Keratinocyte (primary cell): Measurements from ENCODE around the gene CTNND2. TPM values are rescaled to one million over a fixed set of nuclear protein-coding genes. Genes with fewer than 3 reads are reported as not detected.

Source experiments
- DNase-seq: peaks from one replicate; pipeline ENCODE4 v3.0.0-alpha.2; 2011; ENCODE audit warnings: low read depth, missing footprints, low spot score
- FAIRE-seq: peaks from 2 replicates; lab custom pipeline; 2011; peaks lifted over from hg19 to GRCh38; lab: Jason Lieb, UNC
- H2AFZ ChIP-seq: 2 replicates; pipeline ENCODE4 v1.6.0; 2012; ENCODE audit warnings: low read length, control low read depth, inconsistent platforms; ENCODE audit not compliant: control insufficient read depth
- H3K27ac ChIP-seq: 2 replicates; pipeline ENCODE4 v1.5.1; 2011; ENCODE audit warnings: low read length; ENCODE audit not compliant: control insufficient read depth, insufficient read depth
- H3K27me3 ChIP-seq: 3 replicates; pipeline ENCODE4 v1.6.0; 2011; ENCODE audit warnings: low read length; ENCODE audit not compliant: control insufficient read depth, insufficient read depth; ENCODE audit errors: extremely low read depth
- H3K36me3 ChIP-seq, 2 experiments: 2 replicates in 1 of 2; 3 replicates in 1 of 2; pipeline ENCODE4 v1.5.1; 2011; ENCODE audit warnings: low read length in 2 of 2, mild to moderate bottlenecking in 1 of 2; ENCODE audit not compliant: control insufficient read depth in 2 of 2, insufficient read depth in 2 of 2; ENCODE audit errors: extremely low read depth in 1 of 2
- H3K4me1 ChIP-seq: 3 replicates; pipeline ENCODE4 v1.5.1; 2011; ENCODE audit warnings: low read length; ENCODE audit not compliant: control insufficient read depth, insufficient read depth; ENCODE audit errors: extremely low read depth
- H3K4me2 ChIP-seq: 3 replicates; pipeline ENCODE4 v1.6.0; 2011; ENCODE audit warnings: low read depth, low read length; ENCODE audit not compliant: control insufficient read depth, insufficient read depth; ENCODE audit errors: extremely low read depth
- H3K4me3 ChIP-seq, 3 experiments: fragments of 200-600 bp in 1 of 3; sonication (generic) in 1 of 3; 2 replicates in 2 of 3; 3 replicates in 1 of 3; pipeline ENCODE4 v1.5.1; 2011 to 2016; ENCODE audit warnings: low read length in 3 of 3, mild to moderate bottlenecking in 3 of 3, control low read depth in 2 of 3, inconsistent platforms in 1 of 3, low read depth in 1 of 3, mixed read lengths in 1 of 3, mixed run types in 1 of 3, moderate library complexity in 1 of 3; ENCODE audit not compliant: control insufficient read depth in 2 of 3, insufficient read depth in 2 of 3; ENCODE audit errors: extremely low read depth in 1 of 3
- H3K79me2 ChIP-seq: 2 replicates; pipeline ENCODE4 v1.6.0; 2012; ENCODE audit warnings: low read length; ENCODE audit not compliant: control insufficient read depth, insufficient read depth
- H3K9ac ChIP-seq: 3 replicates; pipeline ENCODE4 v1.6.0; 2011; ENCODE audit warnings: low read length; ENCODE audit not compliant: control insufficient read depth, insufficient read depth; ENCODE audit errors: extremely low read depth
- H3K9me1 ChIP-seq: 3 replicates; pipeline ENCODE4 v1.6.0; 2011; ENCODE audit warnings: low read length; ENCODE audit not compliant: control insufficient read depth, insufficient read depth; ENCODE audit errors: extremely low read depth
- H3K9me3 ChIP-seq: 2 replicates; pipeline ENCODE4 v1.5.1; 2012; ENCODE audit warnings: low read depth, low read length; ENCODE audit not compliant: control insufficient read depth
- H4K20me1 ChIP-seq: 3 replicates; pipeline ENCODE4 v1.6.0; 2011; ENCODE audit warnings: low read length; ENCODE audit not compliant: control insufficient read depth, insufficient read depth; ENCODE audit errors: extremely low read depth
- EZH2 ChIP-seq: IDR thresholded peaks from one replicate; pipeline ENCODE4 v1.6.1; 2012; ENCODE audit warnings: inconsistent platforms, mild to moderate bottlenecking, low read length, moderate library complexity
- dilution Hi-C: fragments of 300-500 bp; cut with MboI; formaldehyde crosslinking; loops from one replicate; pipeline ENCODE4 v1.7.0; 2020; ENCODE audit warnings: low sequenced_read_pairs; ENCODE audit not compliant: extremely low pct_ligation_motif_present
- polyA plus RNA-seq, 5 experiments: library from polyadenylated mRNA; depleted of rRNA in 3 of 5; stranded (reverse) in 3 of 5; stranded (forward) in 1 of 5; unstranded in 1 of 5; fragments of >200 nt; gene quantifications; 1 replicate in 1 of 5; 2 replicates in 3 of 5; 3 replicates in 1 of 5; pipeline versions ENCODE4 v1.2.1 to v1.2.3, GENCODE V29; 2011 to 2012; ENCODE audit warnings: missing spikeins in 2 of 5, low read depth in 1 of 5, low replicate concordance in 1 of 5
- TF ChIP-seq, protein P1 (sequence below), 3 experiments: IDR thresholded peaks in 1 of 3; conservative IDR thresholded peaks in 1 of 3; optimal IDR thresholded peaks in 1 of 3; 2 replicates in 2 of 3; 3 replicates in 1 of 3; pipeline versions ENCODE3 to v1.5.1; 2011; ENCODE audit warnings: low read length in 3 of 3, mild to moderate bottlenecking in 3 of 3, moderate library complexity in 2 of 3, control low read depth in 1 of 3, inconsistent platforms in 1 of 3; ENCODE audit not compliant: insufficient read depth in 2 of 3; ENCODE audit errors: extremely low read depth in 1 of 3

CTNND2 gene
- polyA plus RNA-seq, 1 donor (not counting 4 experiments of a cell fraction or from before 2014, with no cell fraction given): not detected

DNA sequence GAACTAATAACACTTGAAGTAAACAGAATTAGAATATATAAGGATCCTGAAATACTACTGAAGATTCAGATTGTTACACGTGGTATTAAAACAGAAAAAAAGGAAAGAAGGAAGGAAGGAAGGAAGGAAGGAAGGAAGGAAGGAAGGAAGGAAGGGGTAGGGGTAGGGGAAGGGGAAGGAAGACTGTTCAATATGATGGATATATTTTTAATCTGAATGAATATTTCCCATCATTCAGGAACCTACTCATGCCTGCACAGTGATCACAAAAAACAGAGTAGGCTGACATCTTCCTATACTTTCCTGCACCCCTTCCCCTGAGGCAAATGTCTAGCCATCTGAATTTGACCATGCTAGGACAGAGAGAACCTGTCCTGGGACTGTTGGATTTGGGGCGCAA lies 133.9 kb downstream of the CTNND2 start:
- Histone ChIP-seq H2AFZ (no peak overlapping the region), H3K4me3 (no peak overlapping the region), H3K9me1 (no peaks in the 10 kb centered on the region), H3K27me3 (no peaks in the 10 kb centered on the region), H3K9ac (no peak overlapping the region), H3K9me3 (no peaks in the 10 kb centered on the region), H4K20me1 (no peaks in the 10 kb centered on the region), H3K27ac (no peak overlapping the region), H3K4me1 (no peaks in the 10 kb centered on the region), H3K79me2 (no peaks in the 10 kb centered on the region), H3K36me3 (no peaks in the 10 kb centered on the region), H3K4me2 (no peak overlapping the region)
- DNase-seq (no peak), FAIRE-seq (no peak)
- dilution Hi-C loops: no loop called here
- TF ChIP-seq, protein P1, sequence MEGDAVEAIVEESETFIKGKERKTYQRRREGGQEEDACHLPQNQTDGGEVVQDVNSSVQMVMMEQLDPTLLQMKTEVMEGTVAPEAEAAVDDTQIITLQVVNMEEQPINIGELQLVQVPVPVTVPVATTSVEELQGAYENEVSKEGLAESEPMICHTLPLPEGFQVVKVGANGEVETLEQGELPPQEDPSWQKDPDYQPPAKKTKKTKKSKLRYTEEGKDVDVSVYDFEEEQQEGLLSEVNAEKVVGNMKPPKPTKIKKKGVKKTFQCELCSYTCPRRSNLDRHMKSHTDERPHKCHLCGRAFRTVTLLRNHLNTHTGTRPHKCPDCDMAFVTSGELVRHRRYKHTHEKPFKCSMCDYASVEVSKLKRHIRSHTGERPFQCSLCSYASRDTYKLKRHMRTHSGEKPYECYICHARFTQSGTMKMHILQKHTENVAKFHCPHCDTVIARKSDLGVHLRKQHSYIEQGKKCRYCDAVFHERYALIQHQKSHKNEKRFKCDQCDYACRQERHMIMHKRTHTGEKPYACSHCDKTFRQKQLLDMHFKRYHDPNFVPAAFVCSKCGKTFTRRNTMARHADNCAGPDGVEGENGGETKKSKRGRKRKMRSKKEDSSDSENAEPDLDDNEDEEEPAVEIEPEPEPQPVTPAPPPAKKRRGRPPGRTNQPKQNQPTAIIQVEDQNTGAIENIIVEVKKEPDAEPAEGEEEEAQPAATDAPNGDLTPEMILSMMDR (optimal IDR thresholded peaks at IDR 0.05 in 1 of 3, IDR thresholded peaks at IDR 0.05 in 1 of 3, conservative IDR thresholded peaks at IDR 0.05 in 1 of 3; ENCODE audit: extremely low read depth in 1 of 3, insufficient read depth in 2 of 3, low read length in 3 of 3): no peak
- no peak for TF ChIP-seq EZH2

GRCh38 chr5:11760934-11761603 lies 143.2 kb downstream of the CTNND2 start:
- DNase-seq: no peak
- dilution Hi-C loops: no loop called here

More at GRCh38 chr5:11760934-11761603, 143.2 kb downstream of the CTNND2 start:
- no peak for FAIRE-seq
- no peak overlapping the region for H3K4me2 ChIP-seq
- no peaks in the 10 kb centered on the region for H3K9me1 ChIP-seq
- no peak overlapping the region for H2AFZ ChIP-seq
- H3K79me2 ChIP-seq: no peaks in the 10 kb centered on the region
- H3K27me3 ChIP-seq: no peaks in the 10 kb centered on the region
- peaks cover 3% of the 10 kb centered on the region for H3K9me3 ChIP-seq
- TF ChIP-seq, protein P1 (optimal IDR thresholded peaks at IDR 0.05 in 1 of 3, IDR thresholded peaks at IDR 0.05 in 1 of 3, conservative IDR thresholded peaks at IDR 0.05 in 1 of 3; ENCODE audit: extremely low read depth in 1 of 3, insufficient read depth in 2 of 3, low read length in 3 of 3): no peak
- no peak for TF ChIP-seq EZH2
- no peak overlapping the region for H3K27ac ChIP-seq
- H4K20me1 ChIP-seq: no peaks in the 10 kb centered on the region
- no peaks in the 10 kb centered on the region for H3K4me1 ChIP-seq
- no peaks in the 10 kb centered on the region for H3K36me3 ChIP-seq
- no peak overlapping the region for H3K4me3 ChIP-seq
- H3K9ac ChIP-seq: no peak overlapping the region
